Activated naive CD8-positive, alpha-beta T cell treated with anti-CD3 and anti-CD28 coated beads, Interleukin-2, amount 10 ng/mL, durations not matched to agents 7 days and 5 days (primary cell): Measurements from ENCODE around the gene CTRL. TPM values are rescaled to one million over a fixed set of nuclear protein-coding genes. Genes with fewer than 3 reads are reported as not detected.

Experiments
- ATAC-seq: fragments of 150-1000 bp; cut with Tn5 transposase; one replicate; pipeline ENCODE4 v1.10.0; 2021; ENCODE audit warnings: low read depth, moderate library complexity
- POLR2A ChIA-PET: fragments of 350-600 bp; sonication (Branson Sonifier 250); formaldehyde crosslinking; loops from one replicate; lab custom pipeline; 2021; ENCODE audit warnings: antibody characterized with exemption; lab: Charles Lee
- DNase-seq: peaks from one replicate; pipeline ENCODE4 v3.0.0; 2021
- H3K27ac Mint-ChIP-seq: one replicate; pipeline ENCODE4 v1.8.0; 2022; ENCODE audit warnings: mild to moderate bottlenecking, mixed read lengths
- H3K27me3 Mint-ChIP-seq: one replicate; pipeline ENCODE4 v1.8.0; 2022; ENCODE audit warnings: mild to moderate bottlenecking, moderate library complexity, mixed read lengths
- H3K36me3 Mint-ChIP-seq: one replicate; pipeline ENCODE4 v1.8.0; 2021; ENCODE audit warnings: mild to moderate bottlenecking, mixed read lengths
- H3K4me1 Mint-ChIP-seq: one replicate; pipeline ENCODE4 v1.8.0; 2021; ENCODE audit warnings: mixed read lengths
- H3K4me3 Mint-ChIP-seq: one replicate; pipeline ENCODE4 v1.8.0; 2022; ENCODE audit warnings: mild to moderate bottlenecking, moderate library complexity, mixed read lengths
- H3K9me3 Mint-ChIP-seq: one replicate; pipeline ENCODE4 v1.8.0; 2021; ENCODE audit warnings: mixed read lengths
- total RNA-seq, 2 experiments: library from RNA; stranded (reverse); gene quantifications; one replicate each; pipeline ENCODE4 v1.2.3, GENCODE V29; 2021

The CTRL gene
- total RNA-seq, 2 experiments from 2014 or later, result 4.9 to 7.2 TPM

DNA sequence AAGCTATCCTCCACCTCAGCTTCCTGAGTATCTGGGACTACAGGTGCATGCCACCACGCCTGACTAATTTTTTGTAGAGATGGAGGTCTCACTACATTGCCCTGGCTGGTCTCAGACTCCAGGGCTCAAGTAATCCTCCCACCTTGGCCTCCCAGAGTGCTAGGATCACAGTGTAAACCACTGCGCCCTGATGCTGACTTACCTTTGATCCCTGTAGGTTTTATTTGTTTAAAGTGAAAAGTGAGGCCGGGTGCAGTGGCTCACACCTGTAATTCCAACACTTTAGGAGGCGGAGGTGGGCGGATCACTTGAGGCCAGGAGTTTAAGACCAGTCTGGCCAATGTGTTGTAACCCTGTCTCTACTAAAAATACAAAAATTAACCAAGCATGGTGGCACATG, 29.9 kb downstream of the CTRL start:
- DNase-seq (no peak), ATAC-seq (no peak)
- H3K36me3 Mint-ChIP-seq, result peaks cover 5% of the 10 kb centered on the region
- H3K27ac Mint-ChIP-seq, result no peak overlapping the region
- H3K4me3 Mint-ChIP-seq, result no peak overlapping the region
- peaks cover 2% of the 10 kb centered on the region for H3K4me1 Mint-ChIP-seq
- no peaks in the 10 kb centered on the region for H3K27me3 Mint-ChIP-seq
- H3K9me3 Mint-ChIP-seq, result no peaks in the 10 kb centered on the region
- POLR2A ChIA-PET, result no interaction called here

DNA sequence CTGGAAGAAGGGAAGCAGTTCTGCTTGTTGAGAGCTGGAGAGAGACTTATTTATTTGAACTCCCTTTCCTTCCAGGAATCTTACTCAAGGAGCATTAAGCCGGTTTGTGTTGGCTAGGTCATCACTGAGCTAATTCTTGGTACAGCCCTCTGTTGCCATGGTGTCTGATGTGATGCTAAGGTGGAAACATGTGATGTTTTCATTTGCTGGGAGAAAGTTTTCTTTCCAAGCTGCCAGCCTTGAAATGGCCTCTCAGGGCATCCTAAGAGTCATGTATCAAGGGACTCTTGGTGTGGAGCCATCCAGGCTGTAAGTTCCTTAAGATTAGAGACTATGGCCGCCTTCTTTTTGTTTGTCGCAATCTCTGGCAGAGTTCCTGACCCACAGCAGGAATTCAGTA, 34.4 kb downstream of the CTRL start:
- H3K4me1 Mint-ChIP-seq, result peaks cover 18% of the 10 kb centered on the region
- H3K9me3 Mint-ChIP-seq, result no peaks in the 10 kb centered on the region
- no peak overlapping the region for H3K4me3 Mint-ChIP-seq
- ATAC-seq (no peak), DNase-seq (no peak)
- POLR2A ChIA-PET, result interaction anchor here (0.7 kb wide), 1 partner anchor 17 kb away, joined by 3 read pairs; no protein-coding TSS in a partner anchor
- no peak overlapping the region for H3K27ac Mint-ChIP-seq
- H3K27me3 Mint-ChIP-seq, result no peaks in the 10 kb centered on the region
- peaks cover 2% of the 10 kb centered on the region for H3K36me3 Mint-ChIP-seq

DNA sequence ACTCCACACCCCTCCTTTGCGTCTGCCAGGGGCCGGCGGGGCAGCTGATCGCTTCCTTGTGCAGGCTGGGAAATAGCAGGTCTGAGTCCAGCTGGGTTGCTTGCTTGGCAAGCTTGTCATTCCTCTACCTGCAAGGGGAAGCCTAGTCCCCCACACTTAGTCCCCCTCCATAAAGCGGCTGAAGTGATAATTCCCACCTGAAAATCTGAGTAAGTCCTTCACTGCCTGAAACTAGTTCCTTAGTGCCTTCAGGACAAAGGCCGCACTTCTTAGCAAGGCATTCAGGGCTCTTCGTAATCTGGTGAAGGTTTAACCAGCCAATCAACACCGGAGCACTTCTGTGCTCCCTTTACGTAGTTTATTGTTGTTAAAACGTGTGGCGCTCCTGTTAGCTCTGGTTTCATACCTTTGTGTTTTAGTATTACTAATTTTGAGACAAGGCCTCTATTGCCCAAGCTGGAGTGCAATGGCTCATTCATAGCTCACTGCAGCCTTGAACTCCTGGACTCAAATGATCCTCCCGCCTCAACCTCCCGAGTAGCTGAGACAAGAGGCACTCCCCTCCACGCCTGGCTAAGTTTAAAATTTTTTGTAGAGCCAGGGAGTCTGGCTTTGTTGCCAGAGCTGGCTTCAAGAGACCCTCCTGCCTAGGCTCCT, 37.8 kb downstream of the CTRL start:
- H3K27me3 Mint-ChIP-seq, result no peaks in the 10 kb centered on the region
- POLR2A ChIA-PET, result interaction anchor here (1.1 to 2.8 kb wide), 3 partner anchors 40 to 60 kb away, joined by 3 to 13 read pairs (median 3); partner anchors contain the start of gene PSMB10
- no peak for DNase-seq

DNA sequence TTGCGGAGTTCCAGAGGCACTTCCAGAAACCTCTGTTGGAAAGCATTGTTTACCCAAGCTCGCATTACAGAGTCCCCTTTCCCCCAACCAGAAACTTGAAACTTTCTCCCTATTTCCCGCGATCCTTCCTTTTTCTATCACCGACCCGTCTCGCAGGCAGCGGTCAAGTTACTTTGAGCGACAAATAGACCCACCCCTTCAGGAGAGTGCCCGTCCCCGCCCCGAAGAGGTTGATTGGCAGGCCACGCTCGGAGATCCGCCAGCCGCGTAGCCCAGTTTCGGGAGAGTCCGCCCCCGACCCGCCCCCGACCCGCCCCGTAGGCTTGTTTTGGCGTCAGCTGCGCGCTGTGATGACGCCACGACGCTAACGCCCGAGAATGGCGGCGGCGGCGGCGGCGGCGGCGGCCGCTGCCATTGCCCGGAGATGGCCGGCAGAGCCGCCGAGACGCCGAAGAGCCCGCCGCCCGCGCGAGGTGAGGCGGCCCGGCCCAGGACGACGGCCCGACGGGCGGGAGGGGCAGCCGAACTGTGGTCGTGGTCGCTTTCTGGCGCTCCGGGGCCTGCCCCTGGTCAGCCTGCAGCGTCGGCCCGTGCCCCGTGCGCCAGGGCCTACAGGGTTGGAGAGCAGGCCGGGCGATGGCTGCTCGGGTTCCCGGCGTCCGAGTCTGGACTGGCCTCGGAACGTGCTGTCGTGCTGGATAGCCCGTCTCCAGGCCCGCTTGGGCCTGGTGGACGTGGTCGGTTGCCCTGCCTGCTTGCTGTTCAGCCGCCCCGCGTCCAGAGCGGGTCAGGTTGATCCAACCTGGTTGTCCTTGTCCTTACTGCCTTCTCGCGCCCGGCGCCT, 38.5 kb downstream of the CTRL start, which contains the start of gene PSKH1:
TSS of gene PSKH1 (plus strand) at position 356 of the 844 bp plus-strand sequence. CDS start 15,496 bp downstream, outside the sequence.
- peaks cover 2% of the 10 kb centered on the region for H3K36me3 Mint-ChIP-seq
- H3K27me3 Mint-ChIP-seq, result no peaks in the 10 kb centered on the region
- POLR2A ChIA-PET, result interaction anchor here (0.5 to 2.8 kb wide), 9 partner anchors 16 to 401 kb away, joined by 3 to 13 read pairs (median 4); partner anchors contain the start of gene PSMB10
- H3K9me3 Mint-ChIP-seq, result no peaks in the 10 kb centered on the region
- peaks cover 18% of the 10 kb centered on the region for H3K4me1 Mint-ChIP-seq
- H3K4me3 Mint-ChIP-seq, result peak within 1 kb of the TSS; percentile 86
- peak; percentile 89 for DNase-seq
- H3K27ac Mint-ChIP-seq, result peak within 1 kb of the TSS; percentile 96
- ATAC-seq, result peak; percentile 97

More for the DNA sequence above, 37.8 kb downstream of the CTRL start:
- Mint-ChIP-seq H3K36me3 (peaks cover 2% of the 10 kb centered on the region), H3K27ac (peak overlapping the region; percentile 96), H3K4me3 (peak overlapping the region; percentile 86), H3K9me3 (no peaks in the 10 kb centered on the region), H3K4me1 (peaks cover 18% of the 10 kb centered on the region)
- no peak for ATAC-seq

DNA sequence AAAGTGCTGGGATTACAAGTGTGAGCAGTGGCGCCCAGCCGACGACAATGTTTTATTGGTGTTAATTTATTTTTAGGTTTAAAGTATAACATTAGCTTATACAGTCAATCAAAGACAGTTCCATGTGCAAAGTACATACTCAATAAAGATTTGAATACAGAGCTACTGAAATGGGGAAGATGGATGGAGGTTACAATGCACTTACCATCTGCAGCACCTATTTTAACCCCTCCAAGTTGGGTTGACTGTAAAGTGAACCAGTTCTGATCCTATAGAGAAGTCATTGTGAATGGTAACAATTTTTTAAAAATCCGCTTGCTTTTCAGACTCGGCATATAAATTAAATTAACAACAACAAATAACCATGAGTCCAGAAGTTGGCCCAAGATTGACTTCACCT, 39.3 kb downstream of the CTRL start:
- Mint-ChIP-seq H3K27ac (peak overlapping the region; percentile 82), H3K9me3 (no peaks in the 10 kb centered on the region), H3K27me3 (no peaks in the 10 kb centered on the region), H3K4me1 (peaks cover 18% of the 10 kb centered on the region), H3K36me3 (peaks cover 2% of the 10 kb centered on the region), H3K4me3 (peak overlapping the region; percentile 86)
- ATAC-seq (no peak), DNase-seq (no peak)
- POLR2A ChIA-PET, result interaction anchor here (0.5 to 2.8 kb wide), 8 partner anchors 15 to 400 kb away, joined by 3 to 13 read pairs (median 5); partner anchors contain the start of gene PSMB10

DNA sequence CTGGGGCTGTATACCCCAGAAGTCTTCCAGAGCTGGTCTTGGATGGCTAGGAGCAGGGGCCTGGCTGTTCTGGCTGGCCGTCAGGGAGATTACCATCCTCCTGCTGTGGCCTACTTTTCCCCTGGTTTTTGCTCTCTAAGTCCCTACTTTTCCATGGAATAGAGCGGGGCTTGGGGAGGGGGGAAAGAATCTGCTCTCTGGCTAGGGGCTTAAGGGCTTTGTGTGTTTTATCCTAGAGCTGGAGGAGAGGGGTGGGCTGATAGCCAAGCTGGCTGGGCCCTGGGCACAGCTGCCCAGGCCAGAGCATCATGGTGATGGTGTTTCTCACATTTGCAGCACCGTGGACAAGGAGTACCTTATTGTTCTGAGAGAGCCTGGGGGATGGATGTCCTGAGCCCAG, 43.3 kb downstream of the CTRL start:
- POLR2A ChIA-PET, result interaction anchor here (2.7 kb wide), 1 partner anchor 47 kb away, joined by 9 read pairs; no protein-coding TSS in a partner anchor
- no peak overlapping the region for H3K27ac Mint-ChIP-seq

DNA sequence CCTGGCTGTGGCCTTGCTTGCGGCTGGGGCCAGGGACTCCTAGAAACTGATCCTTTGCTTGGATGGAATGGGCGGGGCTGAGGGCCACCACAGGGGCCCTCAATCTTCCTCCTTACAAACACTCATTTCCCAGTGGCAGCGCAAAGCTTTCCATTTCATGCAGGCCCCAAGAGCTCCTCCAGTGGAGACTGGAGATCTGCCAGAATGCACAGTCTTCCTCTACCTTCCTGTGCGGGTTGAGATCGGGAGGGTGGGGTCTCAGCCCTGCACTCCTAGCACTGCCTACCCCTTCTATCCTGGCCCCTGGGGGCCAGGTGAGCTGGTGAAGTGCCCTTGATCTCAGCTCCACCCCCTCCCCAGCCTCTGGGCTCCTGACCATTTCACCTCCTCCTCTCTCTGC, 45.3 kb downstream of the CTRL start:
- no peaks in the 10 kb centered on the region for H3K27me3 Mint-ChIP-seq
- no peak overlapping the region for H3K4me3 Mint-ChIP-seq
- peaks cover 3% of the 10 kb centered on the region for H3K4me1 Mint-ChIP-seq
- H3K27ac Mint-ChIP-seq, result no peak overlapping the region
- POLR2A ChIA-PET, result interaction anchor here (0.7 to 1.1 kb wide), 3 partner anchors 13 to 50 kb away, joined by 3 to 5 read pairs (median 3); partner anchors contain the start of genes CTRL and PSMB10
- DNase-seq, result no peak
- ATAC-seq, result no peak
- no peaks in the 10 kb centered on the region for H3K9me3 Mint-ChIP-seq
- H3K36me3 Mint-ChIP-seq, result peaks cover 11% of the 10 kb centered on the region

More for the DNA sequence above, 43.3 kb downstream of the CTRL start:
- Mint-ChIP-seq H3K4me3 (no peak overlapping the region), H3K27me3 (no peaks in the 10 kb centered on the region), H3K36me3 (peaks cover 6% of the 10 kb centered on the region), H3K4me1 (peaks cover 8% of the 10 kb centered on the region), H3K9me3 (no peaks in the 10 kb centered on the region)
- no peak for DNase-seq
- no peak for ATAC-seq

DNA sequence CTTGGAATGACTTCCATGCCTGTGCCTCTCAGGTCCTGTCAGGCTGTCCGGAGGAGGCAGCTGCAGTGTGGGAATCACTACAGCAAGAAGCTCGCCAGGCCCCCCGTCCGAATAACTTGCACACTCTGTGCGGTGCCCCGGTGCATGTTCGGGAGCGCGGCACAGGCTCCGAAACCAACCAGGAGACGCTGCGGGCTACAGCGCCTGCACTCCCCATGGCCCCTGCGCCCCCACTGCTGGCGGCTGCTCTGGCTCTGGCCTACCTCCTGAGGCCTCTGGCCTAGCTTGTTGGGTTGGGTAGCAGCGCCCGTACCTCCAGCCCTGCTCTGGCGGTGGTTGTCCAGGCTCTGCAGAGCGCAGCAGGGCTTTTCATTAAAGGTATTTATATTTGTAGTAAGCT, 45.7 kb downstream of the CTRL start:
- H3K36me3 Mint-ChIP-seq, result peaks cover 11% of the 10 kb centered on the region
- H3K4me1 Mint-ChIP-seq, result peaks cover 3% of the 10 kb centered on the region
- POLR2A ChIA-PET, result interaction anchor here (0.7 to 1.0 kb wide), 2 partner anchors 12 to 45 kb away, joined by 3 read pairs; partner anchors contain the start of gene CTRL
- no peaks in the 10 kb centered on the region for H3K27me3 Mint-ChIP-seq
- ATAC-seq, result no peak
- no peaks in the 10 kb centered on the region for H3K9me3 Mint-ChIP-seq
- no peak overlapping the region for H3K27ac Mint-ChIP-seq
- DNase-seq, result no peak
- H3K4me3 Mint-ChIP-seq, result no peak overlapping the region

DNA sequence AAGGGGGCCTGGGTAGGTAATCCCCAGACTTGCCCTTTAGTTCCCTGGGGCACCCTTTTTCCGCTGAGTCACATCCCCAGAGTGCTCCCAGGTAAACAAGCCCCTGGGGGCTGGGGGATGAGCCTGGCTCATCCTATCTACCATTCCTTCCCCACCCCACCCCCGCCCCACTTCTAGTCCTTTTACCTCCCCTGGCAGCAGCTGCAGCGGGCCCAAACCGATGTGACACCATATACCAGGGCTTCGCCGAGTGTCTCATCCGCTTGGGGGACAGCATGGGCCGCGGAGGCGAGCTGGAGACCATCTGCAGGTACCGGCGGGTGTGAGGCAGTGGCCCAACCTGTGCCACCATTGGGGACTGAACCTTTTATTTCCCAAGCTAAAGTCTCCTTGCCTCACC, 46.1 kb downstream of the CTRL start:
- Mint-ChIP-seq H3K9me3 (no peaks in the 10 kb centered on the region), H3K4me3 (no peak overlapping the region), H3K4me1 (peaks cover 3% of the 10 kb centered on the region), H3K27me3 (no peaks in the 10 kb centered on the region), H3K36me3 (peaks cover 11% of the 10 kb centered on the region), H3K27ac (no peak overlapping the region)
- POLR2A ChIA-PET, result interaction anchor here (1.0 kb wide), 1 partner anchor 46 kb away, joined by 3 read pairs; the partner anchor contains the start of gene CTRL
- ATAC-seq (no peak), DNase-seq (no peak)

DNA sequence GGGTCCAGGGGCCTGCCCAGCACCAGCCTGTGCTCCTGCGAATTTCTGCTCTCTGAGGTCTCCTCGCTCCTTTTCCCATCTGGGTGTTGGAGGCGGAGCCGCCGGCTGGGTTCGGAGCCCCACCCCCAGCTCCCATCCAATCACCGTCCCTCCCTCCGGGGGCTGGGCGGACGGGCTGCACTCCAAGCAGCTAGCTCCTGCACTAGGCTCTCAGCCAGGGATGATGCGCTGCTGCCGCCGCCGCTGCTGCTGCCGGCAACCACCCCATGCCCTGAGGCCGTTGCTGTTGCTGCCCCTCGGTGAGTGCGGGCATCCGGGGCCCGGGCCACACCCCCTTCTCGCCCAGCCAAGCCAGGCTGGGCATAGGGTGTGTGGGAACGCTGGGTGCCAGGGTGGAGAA, 47.0 kb downstream of the CTRL start, which contains the start of gene NRN1L:
TSS of gene NRN1L (plus strand) at position 202 of the 400 bp plus-strand sequence. CDS start at position 221, 19 bp downstream.
- Mint-ChIP-seq H3K4me3 (no peak within 1 kb of the TSS), H3K27ac (no peak within 1 kb of the TSS)

DNA sequence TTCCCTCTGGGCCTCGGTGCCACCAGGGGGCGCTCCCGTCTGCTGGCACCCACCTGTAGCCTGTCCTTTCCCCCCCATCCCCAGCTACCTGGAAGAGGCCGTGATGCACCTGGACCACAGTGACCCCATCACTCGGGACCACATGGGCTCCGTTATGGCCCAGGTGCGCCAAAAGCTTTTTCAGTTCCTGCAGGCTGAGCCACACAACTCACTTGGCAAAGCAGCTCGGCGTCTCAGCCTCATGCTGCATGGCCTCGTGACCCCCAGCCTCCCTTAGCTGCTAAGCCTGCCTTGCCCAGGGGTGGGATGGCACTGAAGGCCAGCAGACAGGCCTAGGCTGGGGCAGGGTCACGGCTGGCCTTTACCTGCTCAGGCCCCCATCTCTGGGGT, 47.8 kb downstream of the CTRL start:
- DNase-seq (peak; percentile 84), ATAC-seq (peak; percentile 71)
- Mint-ChIP-seq H3K36me3 (peaks cover 12% of the 10 kb centered on the region), H3K27ac (no peak overlapping the region), H3K9me3 (no peaks in the 10 kb centered on the region), H3K4me1 (peaks cover 3% of the 10 kb centered on the region), H3K27me3 (no peaks in the 10 kb centered on the region), H3K4me3 (no peak overlapping the region)
- POLR2A ChIA-PET, result interaction anchor here (1.0 to 1.2 kb wide), 3 partner anchors 45 to 57 kb away, joined by 3 to 6 read pairs (median 3); partner anchors contain the start of gene PSMB10

More for the DNA sequence above, 47.0 kb downstream of the CTRL start, which contains the start of gene NRN1L:
- no peak for ATAC-seq
- Mint-ChIP-seq H3K9me3 (no peaks in the 10 kb centered on the region), H3K4me1 (peaks cover 3% of the 10 kb centered on the region), H3K36me3 (peaks cover 11% of the 10 kb centered on the region), H3K27me3 (no peaks in the 10 kb centered on the region)
- no peak for DNase-seq
- POLR2A ChIA-PET, result no interaction called here

DNA sequence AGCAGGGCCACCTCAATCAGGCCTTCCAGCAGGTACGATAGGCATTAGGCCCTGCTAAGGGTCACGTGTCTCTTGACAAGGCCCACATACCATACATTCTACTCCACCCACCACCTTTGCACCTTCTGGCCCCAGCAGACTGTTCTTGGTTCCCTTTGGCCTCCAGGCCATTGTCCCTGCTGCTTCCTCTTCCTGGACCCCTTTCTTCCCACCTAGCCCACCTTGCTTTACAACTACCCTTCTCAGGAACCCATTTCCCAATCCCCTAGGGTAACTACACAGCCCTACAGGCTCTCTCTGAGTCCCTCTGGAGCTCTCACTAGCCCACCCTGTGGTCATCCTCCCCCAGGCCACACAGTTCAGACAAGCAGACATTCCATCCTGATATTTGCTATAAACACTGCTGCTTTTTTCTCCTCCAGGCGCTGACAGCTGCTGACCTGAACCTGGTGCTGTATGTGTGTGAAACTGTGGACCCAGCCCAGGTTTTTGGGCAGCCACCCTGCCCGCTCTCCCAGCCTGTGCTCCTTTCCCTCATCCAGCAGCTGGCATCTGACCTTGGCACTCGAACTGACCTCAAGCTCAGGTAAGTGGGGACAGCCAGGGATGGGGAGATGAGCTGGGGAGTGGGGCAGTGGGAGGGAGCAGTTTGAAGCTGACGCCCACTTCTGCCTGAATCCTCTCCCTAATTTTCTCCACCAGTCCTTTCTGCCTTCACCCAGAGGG, 48.4 kb downstream of the CTRL start:
- Mint-ChIP-seq H3K27me3 (no peaks in the 10 kb centered on the region), H3K36me3 (peaks cover 15% of the 10 kb centered on the region), H3K4me3 (no peak overlapping the region), H3K9me3 (no peaks in the 10 kb centered on the region), H3K27ac (no peak overlapping the region), H3K4me1 (peaks cover 3% of the 10 kb centered on the region)
- POLR2A ChIA-PET, result interaction anchor here (1.0 to 1.2 kb wide), 3 partner anchors 45 to 58 kb away, joined by 3 to 6 read pairs (median 3); partner anchors contain the start of gene PSMB10
- DNase-seq (no peak), ATAC-seq (peak; percentile 9)
